Kidney (tissue), 14 donors: ENCODE measurements around the gene GRID1. TPM values are rescaled to one million over a fixed set of nuclear protein-coding genes. Genes with fewer than 3 reads are reported as not detected.
A peak's percentile ranks its signal among the peaks of the same experiment; 100 is the strongest.

ENCODE experiments used
- DNase-seq, 5 donors: peaks; one replicate each; pipeline ENCODE4 v3.0.0-alpha.2; 2013 to 2020
- FAIRE-seq: peaks from 2 replicates; lab custom pipeline; 2012; peaks lifted over from hg19 to GRCh38; lab: Jason Lieb, UNC
- H3K27ac ChIP-seq, 2 donors: one replicate each; pipeline ENCODE4 v1.7.0; 2013; ENCODE audit warnings: low read depth in 2 of 2, low read length in 2 of 2, inconsistent platforms in 1 of 2
- H3K27me3 ChIP-seq: one replicate; pipeline ENCODE4 v1.7.1; 2013; ENCODE audit warnings: low read length, inconsistent platforms; ENCODE audit not compliant: control insufficient read depth, insufficient read depth
- H3K36me3 ChIP-seq, 3 donors: one replicate each; pipeline versions ENCODE4 v1.7.0 to v1.7.1; 2013; ENCODE audit warnings: low read length in 3 of 3, control low read depth in 1 of 3, inconsistent platforms in 1 of 3; ENCODE audit not compliant: insufficient read depth in 3 of 3, control insufficient read depth in 2 of 3
- H3K4me1 ChIP-seq, 3 donors: one replicate each; pipeline versions ENCODE4 v1.7.0 to v1.7.1; 2013; ENCODE audit warnings: low read length in 3 of 3, inconsistent platforms in 1 of 3, low read depth in 1 of 3; ENCODE audit not compliant: control insufficient read depth in 2 of 3, insufficient read depth in 2 of 3
- H3K4me3 ChIP-seq, 3 donors: one replicate each; pipeline versions ENCODE4 v1.7.0 to v1.8.1; 2013; ENCODE audit warnings: low read length in 3 of 3, control low read depth in 1 of 3, inconsistent platforms in 1 of 3
- H3K9ac ChIP-seq, 3 donors: one replicate each; pipeline versions ENCODE4 v1.7.0 to v1.7.1; 2013; ENCODE audit warnings: low read length in 3 of 3, control low read depth in 1 of 3, inconsistent platforms in 1 of 3
- H3K9me3 ChIP-seq, 3 donors: one replicate each; pipeline versions ENCODE4 v1.7.0 to v1.7.1; 2013; ENCODE audit warnings: low read length in 3 of 3, control low read depth in 1 of 3, inconsistent platforms in 1 of 3; ENCODE audit not compliant: control insufficient read depth in 2 of 3, insufficient read depth in 1 of 3
- intact Hi-C: fragments of 100-400 bp; cut with DNase I; formaldehyde crosslinking; loops from one replicate; pipeline ENCODE4 v1.11.1; 2022
- polyA plus RNA-seq: library from polyadenylated mRNA; stranded (reverse); fragments of 350-450 nt; fragmentation: Illumina TruSeq; extraction: RNeasy Lipid Tissue Mini Kit (QIAGEN cat#74804); gene quantifications from one replicate; pipeline ENCODE4 v1.2.3, GENCODE V29; 2014; ENCODE audit warnings: low read depth, low replicate concordance; ENCODE audit not compliant: insufficient read depth
- total RNA-seq: library from RNA; stranded (reverse); fragmentation: NEBNext Ultra II Directional; extraction: Animal tissue kit (Norgen Biotek cat#: 25700); gene quantifications from one replicate; pipeline ENCODE4 v1.2.1, GENCODE V29; 2021
- TF ChIP-seq, protein P1 (sequence below): IDR thresholded peaks from 3 replicates; pipeline ENCODE4 v1.5.1; 2012; ENCODE audit warnings: mild to moderate bottlenecking, moderate library complexity, borderline replicate concordance; ENCODE audit not compliant: insufficient read depth; ENCODE audit errors: extremely low read depth
- donor health status: control.
- donor health status: control.
- donor health status: control.
- donor health status: control.
- donor health status: control.
- donor health status: DM: yes; HTN: yes; CAD: no.
- donor health status: Normal renal cell carcinoma (clear cell type).

Gene GRID1
- total and polyA plus RNA-seq, 2 donors from 2014 or later: 0.37 to 1.4 TPM

- Histone ChIP-seq H3K9me3 (no peaks in the 10 kb centered on the region), H3K9ac (no peak overlapping the region), H3K27me3 (no peaks in the 10 kb centered on the region), H3K36me3 (no peaks in the 10 kb centered on the region), H3K4me1 (no peaks in the 10 kb centered on the region), H3K27ac (no peak overlapping the region), H3K4me3 (no peak overlapping the region)
- DNase-seq (peak in 2 of 5 donors; percentile 24 to 41), FAIRE-seq (no peak)
- TF ChIP-seq, protein P1, sequence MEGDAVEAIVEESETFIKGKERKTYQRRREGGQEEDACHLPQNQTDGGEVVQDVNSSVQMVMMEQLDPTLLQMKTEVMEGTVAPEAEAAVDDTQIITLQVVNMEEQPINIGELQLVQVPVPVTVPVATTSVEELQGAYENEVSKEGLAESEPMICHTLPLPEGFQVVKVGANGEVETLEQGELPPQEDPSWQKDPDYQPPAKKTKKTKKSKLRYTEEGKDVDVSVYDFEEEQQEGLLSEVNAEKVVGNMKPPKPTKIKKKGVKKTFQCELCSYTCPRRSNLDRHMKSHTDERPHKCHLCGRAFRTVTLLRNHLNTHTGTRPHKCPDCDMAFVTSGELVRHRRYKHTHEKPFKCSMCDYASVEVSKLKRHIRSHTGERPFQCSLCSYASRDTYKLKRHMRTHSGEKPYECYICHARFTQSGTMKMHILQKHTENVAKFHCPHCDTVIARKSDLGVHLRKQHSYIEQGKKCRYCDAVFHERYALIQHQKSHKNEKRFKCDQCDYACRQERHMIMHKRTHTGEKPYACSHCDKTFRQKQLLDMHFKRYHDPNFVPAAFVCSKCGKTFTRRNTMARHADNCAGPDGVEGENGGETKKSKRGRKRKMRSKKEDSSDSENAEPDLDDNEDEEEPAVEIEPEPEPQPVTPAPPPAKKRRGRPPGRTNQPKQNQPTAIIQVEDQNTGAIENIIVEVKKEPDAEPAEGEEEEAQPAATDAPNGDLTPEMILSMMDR: no peak
- intact Hi-C loops: no loop called here
These were observed 22.3 kb downstream of the GRID1 start for GRCh38 chr10:86344281-86344680.

DNA sequence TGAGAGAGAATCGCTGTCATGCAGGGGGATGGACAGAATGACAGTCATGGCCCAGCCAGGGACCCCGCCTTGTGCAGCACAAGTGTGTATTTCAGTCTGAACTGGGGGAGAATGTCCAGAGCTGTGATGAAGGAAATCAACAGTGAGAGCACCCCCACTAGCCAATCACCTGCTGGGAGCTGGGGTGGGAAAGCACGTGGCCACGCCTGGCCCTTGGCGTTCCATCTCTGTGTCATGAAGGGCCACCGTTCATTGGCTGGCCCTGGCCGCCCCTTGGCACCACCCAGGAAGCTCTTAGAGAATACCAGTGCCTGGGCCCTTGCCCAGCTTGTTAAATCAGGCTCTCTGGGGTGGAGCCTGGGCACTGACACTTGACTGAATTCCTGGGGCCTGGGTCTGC, 22.8 kb downstream of the GRID1 start:
- TF ChIP-seq, protein P1: no peak
- no peak for FAIRE-seq
- Histone ChIP-seq H3K36me3 (no peaks in the 10 kb centered on the region), H3K4me3 (no peak overlapping the region), H3K9me3 (no peaks in the 10 kb centered on the region), H3K27me3 (no peaks in the 10 kb centered on the region), H3K27ac (no peak overlapping the region), H3K9ac (no peak overlapping the region), H3K4me1 (no peaks in the 10 kb centered on the region)
- DNase-seq: peak in 2 of 5 donors; percentile 42 to 65
- intact Hi-C loops: no loop called here

DNA sequence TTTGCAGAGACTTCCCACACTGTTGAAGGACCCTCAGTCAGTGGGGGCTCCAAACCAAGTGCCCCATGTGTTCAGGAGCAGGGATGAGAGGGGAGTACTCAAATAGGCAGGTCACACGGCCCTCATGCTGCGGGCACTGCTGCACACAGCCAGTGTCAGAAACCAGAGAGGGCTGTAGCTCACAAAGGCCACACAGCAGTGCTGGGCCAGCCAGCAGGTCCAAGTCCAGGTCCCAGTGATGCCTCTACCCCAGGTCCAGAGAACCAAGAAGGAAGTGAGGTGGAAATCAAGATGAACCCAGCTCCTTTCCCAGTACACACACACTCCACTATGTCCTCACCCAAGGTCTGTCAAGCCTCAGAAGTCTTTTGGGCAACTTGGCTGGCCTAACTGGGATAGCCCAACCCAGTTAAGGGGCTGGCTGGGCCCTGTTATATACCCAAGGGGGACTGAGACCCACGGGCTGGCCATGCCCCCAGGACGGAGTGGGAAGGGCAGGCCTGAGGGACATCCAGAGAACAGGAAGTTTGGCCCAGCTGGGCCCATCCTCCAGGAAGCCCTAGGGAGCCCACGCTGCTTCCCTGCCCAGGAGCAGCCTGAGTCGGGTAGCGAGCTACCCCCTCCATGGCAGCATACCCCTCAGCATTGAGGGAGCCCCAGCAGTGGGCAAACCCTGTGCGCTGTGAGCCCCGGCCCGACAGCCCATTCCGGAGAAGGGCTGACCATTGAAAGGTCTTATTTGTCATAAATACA, 24.3 kb downstream of the GRID1 start:
- no peak overlapping the region for H3K9ac ChIP-seq
- H3K36me3 ChIP-seq: no peaks in the 10 kb centered on the region
- H3K4me1 ChIP-seq: no peaks in the 10 kb centered on the region
- DNase-seq (peak in 2 of 5 donors; percentile 30 to 64), FAIRE-seq (no peak)
- H3K27me3 ChIP-seq: no peaks in the 10 kb centered on the region
- no peaks in the 10 kb centered on the region for H3K9me3 ChIP-seq
- intact Hi-C loops: no loop called here
- H3K27ac ChIP-seq: no peak overlapping the region
- TF ChIP-seq, protein P1: no peak
- H3K4me3 ChIP-seq: no peak overlapping the region
